Measurements from ENCODE around the gene PTPN12. TPM values are rescaled to one million over a fixed set of nuclear protein-coding genes. Genes with fewer than 3 reads are reported as not detected.

Gene PTPN12
- total RNA-seq, 1 donor from 2014 or later: 166 TPM

- intact Hi-C loops (cut with DNase I): no loop called here
- no peak for DNase-seq (ENCODE audit: low spot score)
- no peak for ATAC-seq
These were observed 32.6 kb downstream of the PTPN12 start for GRCh38 chr7:77569514-77570232.

- ATAC-seq (peak; percentile 65), DNase-seq (ENCODE audit: low spot score) (no peak)
- intact Hi-C loops (cut with DNase I): no loop called here
These were observed 33.4 kb downstream of the PTPN12 start for GRCh38 chr7:77570330-77571011.

DNA sequence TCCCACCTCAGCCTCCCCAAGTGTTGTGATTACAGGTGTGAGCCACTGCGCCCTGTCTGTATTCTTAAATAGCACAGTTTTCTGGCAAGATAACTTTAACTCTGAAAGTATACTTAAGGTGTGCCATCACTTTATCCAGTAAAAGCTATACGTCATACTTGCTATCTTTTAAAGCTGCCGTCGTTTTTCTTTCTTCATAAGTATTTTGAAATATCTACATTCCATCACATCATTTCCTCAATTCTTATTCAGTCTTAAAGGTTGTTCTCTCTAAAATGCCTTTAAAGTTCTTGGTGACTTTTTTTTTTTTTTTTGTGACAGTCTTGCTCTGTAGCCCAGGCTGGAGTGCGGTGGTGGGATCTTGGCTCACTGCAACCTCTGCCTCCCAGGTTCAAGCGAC lies 34.7 kb downstream of the PTPN12 start:
- ATAC-seq: no peak
- DNase-seq (ENCODE audit: low spot score): no peak
- intact Hi-C loops (cut with DNase I): no loop called here

- intact Hi-C loops (cut with DNase I): no loop called here
- ATAC-seq (peak; percentile 57), DNase-seq (ENCODE audit: low spot score) (no peak)
These were observed 38.1 kb downstream of the PTPN12 start for GRCh38 chr7:77575187-77575586.

- no peak for ATAC-seq
- DNase-seq (ENCODE audit: low spot score): no peak
- intact Hi-C loops (cut with DNase I): no loop called here
These were observed 39.8 kb downstream of the PTPN12 start for GRCh38 chr7:77576856-77577255.

- ATAC-seq (no peak), DNase-seq (ENCODE audit: low spot score) (no peak)
- intact Hi-C loops (cut with DNase I): no loop called here
These were observed 42.7 kb downstream of the PTPN12 start for GRCh38 chr7:77579797-77580196.

DNA sequence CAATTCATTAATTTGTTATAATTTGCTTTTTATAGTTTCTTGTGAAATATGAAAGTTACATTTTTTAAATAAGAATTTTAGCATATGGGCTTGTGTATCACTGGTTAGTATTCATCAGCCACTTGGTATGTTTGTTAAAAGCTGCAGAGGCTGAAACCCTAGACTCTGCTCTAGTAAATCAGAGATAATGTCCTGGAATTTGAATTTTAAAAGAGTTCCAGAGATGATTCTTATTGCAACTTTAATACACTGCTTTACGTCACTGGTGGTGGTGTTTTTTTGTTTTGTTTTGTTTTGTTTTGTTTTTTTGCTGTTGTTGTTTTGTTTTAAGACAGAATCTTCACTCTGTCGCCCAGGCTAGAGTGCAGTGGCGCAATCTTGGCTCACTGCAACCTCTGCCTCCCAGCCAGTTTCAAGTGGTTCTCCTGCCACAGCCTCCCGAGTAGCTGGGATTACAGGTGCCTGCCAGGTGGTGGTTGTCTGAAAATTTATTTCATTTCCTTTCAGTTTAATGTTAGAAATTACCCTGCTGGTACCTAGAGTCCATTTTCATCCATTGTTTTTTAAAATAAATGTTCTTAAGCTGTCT lies 43.8 kb downstream of the PTPN12 start:
- ATAC-seq: no peak

DNA sequence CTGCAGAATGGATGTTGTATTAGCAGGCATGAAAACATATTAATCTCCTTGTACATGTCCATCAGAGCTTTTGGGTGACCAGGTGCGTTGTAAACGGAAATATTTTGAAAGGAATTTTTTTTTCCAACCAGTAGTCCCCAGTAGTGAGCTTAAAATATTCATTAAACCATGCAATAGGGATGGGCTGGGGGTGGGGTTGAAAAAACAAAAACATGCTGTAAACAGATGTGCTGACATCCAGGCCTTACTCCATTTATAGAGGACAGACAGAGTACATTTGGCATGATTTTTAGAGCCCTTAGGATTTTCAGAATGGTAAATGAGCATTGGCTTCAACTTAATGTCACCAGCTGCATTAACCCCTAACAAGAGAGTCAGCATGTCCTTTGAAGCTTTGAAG lies 50.2 kb downstream of the PTPN12 start:
- DNase-seq (ENCODE audit: low spot score) (no peak), ATAC-seq (no peak)
- intact Hi-C loops (cut with DNase I): no loop called here

More for the DNA sequence above, 43.8 kb downstream of the PTPN12 start:
- DNase-seq (ENCODE audit: low spot score): no peak
- intact Hi-C loops (cut with DNase I): no loop called here

GRCh38 chr7:77600952-77601351 lies 63.9 kb downstream of the PTPN12 start:
- no peak for ATAC-seq
- intact Hi-C loops (cut with DNase I): no loop called here

GRCh38 chr7:77606562-77606961 lies 69.5 kb downstream of the PTPN12 start:
- intact Hi-C loops (cut with DNase I): no loop called here
- ATAC-seq: no peak
- no peak for DNase-seq (ENCODE audit: low spot score)

More at GRCh38 chr7:77600952-77601351, 63.9 kb downstream of the PTPN12 start:
- no peak for DNase-seq (ENCODE audit: low spot score)

- DNase-seq (ENCODE audit: low spot score) (no peak), ATAC-seq (no peak)
- intact Hi-C loops (cut with DNase I): no loop called here
These were observed 82.2 kb downstream of the PTPN12 start for GRCh38 chr7:77619314-77619713.

GRCh38 chr7:77626586-77627308 lies 89.7 kb downstream of the PTPN12 start:
- intact Hi-C loops (cut with DNase I): no loop called here
- DNase-seq (ENCODE audit: low spot score): no peak
- ATAC-seq: no peak

DNA sequence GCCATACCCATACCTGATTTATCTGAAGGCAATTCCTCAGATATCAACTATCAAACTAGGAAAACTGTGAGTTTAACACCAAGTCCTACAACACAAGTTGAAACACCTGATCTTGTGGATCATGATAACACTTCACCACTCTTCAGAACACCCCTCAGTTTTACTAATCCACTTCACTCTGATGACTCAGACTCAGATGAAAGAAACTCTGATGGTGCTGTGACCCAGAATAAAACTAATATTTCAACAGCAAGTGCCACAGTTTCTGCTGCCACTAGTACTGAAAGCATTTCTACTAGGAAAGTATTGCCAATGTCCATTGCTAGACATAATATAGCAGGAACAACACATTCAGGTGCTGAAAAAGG lies 90.2 kb downstream of the PTPN12 start:
- DNase-seq (ENCODE audit: low spot score) (no peak), ATAC-seq (no peak)
- intact Hi-C loops (cut with DNase I): no loop called here

DNA sequence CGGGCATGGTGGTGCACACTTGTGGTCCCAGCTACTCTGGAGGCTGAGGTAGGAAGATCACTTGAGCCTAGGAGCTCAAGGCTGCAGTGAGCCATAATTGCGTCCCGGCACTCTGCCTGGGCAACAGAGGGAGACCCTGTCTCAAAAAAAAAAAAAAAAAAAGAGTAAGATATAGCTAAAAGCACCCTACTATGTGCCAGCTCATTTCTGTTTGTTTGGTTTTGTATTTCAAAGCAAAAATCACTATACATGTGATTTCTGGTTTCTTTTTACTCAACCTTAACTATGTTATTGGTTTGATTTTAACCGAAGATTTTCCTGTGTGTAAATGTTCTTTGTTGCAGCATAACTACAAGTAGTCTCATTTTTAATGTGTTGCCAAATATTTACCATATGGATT lies 92.7 kb downstream of the PTPN12 start:
- no peak for DNase-seq (ENCODE audit: low spot score)
- ATAC-seq: no peak
- intact Hi-C loops (cut with DNase I): no loop called here

DNA sequence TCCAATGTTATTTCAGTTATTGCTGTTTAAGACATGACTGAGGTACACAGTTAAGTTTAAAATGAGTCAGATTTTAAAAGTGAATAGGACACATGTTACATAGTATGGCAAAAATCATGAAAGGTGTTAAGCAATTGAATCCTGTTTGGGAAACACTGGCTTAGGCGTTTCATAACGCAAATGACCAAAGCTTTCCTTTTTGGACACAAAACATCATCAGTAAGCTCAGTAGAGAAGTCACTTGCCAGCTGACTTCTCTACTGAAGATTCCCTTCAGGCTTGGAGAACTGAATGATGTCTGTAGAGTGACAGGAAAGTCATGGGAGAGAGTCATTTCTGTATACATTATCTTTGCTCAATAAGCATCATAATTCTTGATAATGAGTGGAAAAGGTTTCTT lies 94.7 kb downstream of the PTPN12 start:
- no peak for ATAC-seq
- DNase-seq (ENCODE audit: low spot score): no peak
- intact Hi-C loops (cut with DNase I): no loop called here

- ATAC-seq: no peak
- intact Hi-C loops (cut with DNase I): no loop called here
- DNase-seq (ENCODE audit: low spot score): no peak
These were observed 107.7 kb downstream of the PTPN12 start for GRCh38 chr7:77644774-77645173.

DNA sequence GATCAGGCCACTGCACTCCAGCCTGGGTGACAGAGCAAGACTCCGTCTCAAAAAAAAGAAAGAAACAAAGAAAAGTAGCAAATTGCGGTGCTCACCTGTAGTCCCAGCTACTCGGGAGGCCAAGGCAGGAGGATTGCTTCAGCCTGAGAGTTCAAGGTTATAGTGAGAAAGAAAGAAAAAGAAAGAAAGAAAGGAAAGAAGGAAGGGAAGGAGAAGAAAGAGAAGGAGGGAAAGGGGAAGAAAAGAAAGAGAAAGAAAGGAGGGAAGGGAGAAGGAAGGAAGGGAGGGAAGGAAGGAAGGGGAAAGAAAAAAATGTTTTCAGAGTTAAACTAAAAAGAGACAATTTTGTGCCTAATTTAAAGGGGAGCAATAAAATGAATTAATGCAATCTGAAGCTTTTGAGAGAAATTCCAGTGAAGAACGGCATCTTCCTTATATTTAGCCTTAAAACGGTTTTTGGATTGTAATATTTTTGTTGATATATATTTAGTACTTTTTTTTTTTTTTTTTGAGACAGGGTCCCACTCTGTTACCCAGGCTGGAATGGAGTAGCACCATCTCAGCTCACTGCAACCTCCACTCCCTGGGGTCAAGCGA lies 111.7 kb downstream of the PTPN12 start:
- intact Hi-C loops (cut with DNase I): no loop called here
- DNase-seq (ENCODE audit: low spot score) (no peak), ATAC-seq (no peak)

GRCh38 chr7:77649716-77650349 lies 112.7 kb downstream of the PTPN12 start:
- ATAC-seq: no peak
- intact Hi-C loops (cut with DNase I): loop anchor here (10.0 kb wide), 1 partner anchor 105 kb away; no protein-coding TSS in a partner anchor
- no peak for DNase-seq (ENCODE audit: low spot score)

Data from sciatic nerve (tissue), 2 donors.